SK-N-SH (cell line): Measurements from ENCODE around the gene PRRC2A. TPM values are rescaled to one million over a fixed set of nuclear protein-coding genes. Genes with fewer than 3 reads are reported as not detected.

Source experiments
- CTCF ChIA-PET: fragments of 300-600, 350-600 bp; formaldehyde crosslinking; extraction: SDS; loops from one replicate; lab custom pipeline; 2021; lab: Yijun Ruan, JAX
- POLR2A ChIA-PET: fragments of 350-600 bp; sonication (Branson Sonifier 250); formaldehyde crosslinking; extraction: SDS; loops from one replicate; lab custom pipeline; 2020; ENCODE audit warnings: antibody characterized with exemption, inconsistent platforms; lab: Yijun Ruan, JAX
- DNase-seq: peaks from one replicate; pipeline ENCODE4 v3.0.0; 2012
- H2AFZ ChIP-seq: fragments of 200-600 bp; sonication (generic); 2 replicates; pipeline ENCODE4 v1.8.1; 2016; ENCODE audit warnings: antibody characterized with exemption, mild to moderate bottlenecking, low read depth
- H3F3A ChIP-seq: fragments of 200-600 bp; sonication (generic); replicated peaks from 2 replicates; pipeline ENCODE3; 2016; ENCODE audit warnings: antibody characterized with exemption, mild to moderate bottlenecking; ENCODE audit not compliant: insufficient read depth
- H3K27ac ChIP-seq, 2 experiments: fragments of 200-500 bp in 1 of 2; fragments of 200-600 bp in 1 of 2; sonication (Bioruptor generic) in 1 of 2; sonication (generic), shearing (Covaris generic) in 1 of 2; 2 replicates each; pipeline versions ENCODE4 v1.5.1 to v1.6.1; 2014 to 2016; ENCODE audit warnings: low read depth in 2 of 2, inconsistent platforms in 1 of 2, low read length in 1 of 2, mild to moderate bottlenecking in 1 of 2, mixed read lengths in 1 of 2
- H3K27me3 ChIP-seq: fragments of 200-600 bp; sonication (generic), shearing (Covaris generic); 2 replicates; pipeline ENCODE4 v1.6.1; 2016; ENCODE audit warnings: mixed run types; ENCODE audit not compliant: insufficient read depth
- H3K36me3 ChIP-seq, 2 experiments: fragments of 200-500 bp in 1 of 2; fragments of 200-600 bp in 1 of 2; sonication (Bioruptor generic) in 1 of 2; sonication (generic) in 1 of 2; replicated peaks in 1 of 2; 2 replicates each; pipeline versions ENCODE3 to v1.5.1; 2014 to 2016; ENCODE audit warnings: low read length in 1 of 2, mild to moderate bottlenecking in 1 of 2; ENCODE audit not compliant: insufficient read depth in 2 of 2, control insufficient read depth in 1 of 2
- H3K4me1 ChIP-seq, 2 experiments: fragments of 200-500 bp in 1 of 2; fragments of 200-600 bp in 1 of 2; sonication (Bioruptor generic) in 1 of 2; sonication (generic), shearing (Covaris generic) in 1 of 2; 2 replicates each; pipeline versions ENCODE4 v1.5.1 to v1.6.1; 2014 to 2016; ENCODE audit warnings: low read depth in 1 of 2, low read length in 1 of 2, mixed run types in 1 of 2; ENCODE audit not compliant: insufficient read depth in 2 of 2, control insufficient read depth in 1 of 2
- H3K4me2 ChIP-seq: fragments of 200-600 bp; sonication (generic), shearing (Covaris generic); 2 replicates; pipeline ENCODE4 v1.6.1; 2017; ENCODE audit warnings: mixed run types
- H3K4me3 ChIP-seq, 2 experiments: fragments of 200-500 bp in 1 of 2; fragments of 200-600 bp in 1 of 2; sonication (Bioruptor generic) in 1 of 2; sonication (generic), shearing (Covaris generic) in 1 of 2; 2 replicates each; pipeline versions ENCODE4 v1.5.1 to v1.8.1; 2014 to 2016; ENCODE audit warnings: low read depth in 2 of 2, inconsistent platforms in 1 of 2, low read length in 1 of 2, mild to moderate bottlenecking in 1 of 2, mixed read lengths in 1 of 2, moderate library complexity in 1 of 2
- H3K79me2 ChIP-seq: fragments of 200-600 bp; sonication (generic); 2 replicates; pipeline ENCODE4 v1.8.1; 2017; ENCODE audit warnings: mild to moderate bottlenecking; ENCODE audit not compliant: insufficient read depth
- H3K9ac ChIP-seq: fragments of 200-600 bp; sonication (generic); 2 replicates; pipeline ENCODE4 v1.6.1; 2017; ENCODE audit warnings: mixed run types
- H3K9me2 ChIP-seq: fragments of 200-600 bp; sonication (generic); 2 replicates; pipeline ENCODE4 v1.6.1; 2017; ENCODE audit warnings: mixed run types
- H3K9me3 ChIP-seq: fragments of 200-600 bp; sonication (generic); 2 replicates; pipeline ENCODE4 v1.6.1; 2017; ENCODE audit warnings: mixed run types, mild to moderate bottlenecking, moderate library complexity
- H4K20me1 ChIP-seq: fragments of 200-600 bp; sonication (generic); 2 replicates; pipeline ENCODE4 v1.6.1; 2017; ENCODE audit warnings: mild to moderate bottlenecking, mixed run types; ENCODE audit not compliant: insufficient read depth
- CTCF ChIP-seq: fragments of 200-600 bp; sonication (generic); IDR thresholded peaks from 2 replicates; pipeline ENCODE4 v1.6.1; 2017; ENCODE audit warnings: antibody characterized with exemption, mild to moderate bottlenecking, moderate library complexity
- ELF1 ChIP-seq: IDR thresholded peaks from 2 replicates; pipeline ENCODE4 v1.4.0; 2012
- EP300 ChIP-seq, 2 experiments: IDR thresholded peaks; 2 replicates each; pipeline versions ENCODE4 v1.4.0 to v1.6.1; 2012; ENCODE audit warnings: borderline replicate concordance in 1 of 2, low read depth in 1 of 2, low read length in 1 of 2
- FOSL2 ChIP-seq: IDR thresholded peaks from 2 replicates; pipeline ENCODE4 v1.4.0; 2012; ENCODE audit warnings: low read depth, mild to moderate bottlenecking, moderate library complexity, borderline replicate concordance
- FOXM1 ChIP-seq: IDR thresholded peaks from 2 replicates; pipeline ENCODE4 v1.4.0; 2012; ENCODE audit warnings: low read depth, mild to moderate bottlenecking
- GABPA ChIP-seq: IDR thresholded peaks from 2 replicates; pipeline ENCODE4 v1.4.0; 2012; ENCODE audit warnings: low read depth, mild to moderate bottlenecking
- GATA2 ChIP-seq: sonication (generic); formaldehyde crosslinking; IDR thresholded peaks from 2 replicates; pipeline ENCODE4 v1.5.0; 2020; ENCODE audit warnings: mild to moderate bottlenecking, missing genetic modification reagents
- MAX ChIP-seq: IDR thresholded peaks from 2 replicates; pipeline ENCODE4 v1.4.0; 2012; ENCODE audit warnings: low read depth
- MEF2A ChIP-seq: IDR thresholded peaks from 2 replicates; pipeline ENCODE4 v1.4.0; 2012; ENCODE audit warnings: low read depth, borderline replicate concordance
- MXI1 ChIP-seq: IDR thresholded peaks from 2 replicates; pipeline ENCODE4 v1.6.1; 2012; ENCODE audit warnings: mild to moderate bottlenecking, low read depth, low read length, improper control_type of control experiment
- NRF1 ChIP-seq: IDR thresholded peaks from 2 replicates; pipeline ENCODE4 v1.6.1; 2012; ENCODE audit warnings: low read depth, mild to moderate bottlenecking, low read length
- PBX3 ChIP-seq: IDR thresholded peaks from 2 replicates; pipeline ENCODE4; 2012
- POLR2AphosphoS5 ChIP-seq: IDR thresholded peaks from 2 replicates; pipeline ENCODE4 v1.6.1; 2012; ENCODE audit warnings: low read depth, low read length
- RAD21 ChIP-seq: IDR thresholded peaks from 2 replicates; pipeline ENCODE4 v1.6.1; 2012; ENCODE audit warnings: mild to moderate bottlenecking, low read length
- RFX5 ChIP-seq: IDR thresholded peaks from 2 replicates; pipeline ENCODE4 v1.6.1; 2012; ENCODE audit warnings: mild to moderate bottlenecking, improper control_type of control experiment, low read length
- SIN3A ChIP-seq: IDR thresholded peaks from 2 replicates; pipeline ENCODE4 v1.6.1; 2012; ENCODE audit warnings: low read depth, mild to moderate bottlenecking, low read length, moderate library complexity, borderline replicate concordance
- SMC3 ChIP-seq: IDR thresholded peaks from 2 replicates; pipeline ENCODE4 v1.6.1; 2012; ENCODE audit warnings: low read depth, low read length, improper control_type of control experiment
- TAF1 ChIP-seq: IDR thresholded peaks from 2 replicates; pipeline ENCODE4 v1.6.1; 2012; ENCODE audit warnings: low read depth, mild to moderate bottlenecking, low read length, moderate library complexity, borderline replicate concordance
- TCF12 ChIP-seq: IDR thresholded peaks from 2 replicates; pipeline ENCODE4 v1.4.0; 2012
- YY1 ChIP-seq: IDR thresholded peaks from 2 replicates; pipeline ENCODE4 v1.4.0; 2012; ENCODE audit warnings: low read depth, mild to moderate bottlenecking
- WGBS: methylation state at CpG from one replicate; pipeline ENCODE4 v1.1.6; 2017; ENCODE audit warnings: low lambda C conversion rate; 5-methylcytosine and 5-hydroxymethylcytosine counted together
- polyA plus RNA-seq, 3 experiments: library from polyadenylated mRNA; depleted of rRNA; stranded (reverse); fragments of >200 nt; gene quantifications; 2 replicates each; pipeline ENCODE4 v1.2.3, GENCODE V29; 2012
- TF ChIP-seq, protein P1 (sequence below): fragments of 150-350 bp; IDR thresholded peaks from 2 replicates; pipeline ENCODE4 v1.6.1; 2016; ENCODE audit warnings: mild to moderate bottlenecking, low read depth, low read length

The PRRC2A gene
- polyA plus RNA-seq, 1 of the 3 experiments (the other 2 are of a cell fraction) = 76.1 TPM

DNA sequence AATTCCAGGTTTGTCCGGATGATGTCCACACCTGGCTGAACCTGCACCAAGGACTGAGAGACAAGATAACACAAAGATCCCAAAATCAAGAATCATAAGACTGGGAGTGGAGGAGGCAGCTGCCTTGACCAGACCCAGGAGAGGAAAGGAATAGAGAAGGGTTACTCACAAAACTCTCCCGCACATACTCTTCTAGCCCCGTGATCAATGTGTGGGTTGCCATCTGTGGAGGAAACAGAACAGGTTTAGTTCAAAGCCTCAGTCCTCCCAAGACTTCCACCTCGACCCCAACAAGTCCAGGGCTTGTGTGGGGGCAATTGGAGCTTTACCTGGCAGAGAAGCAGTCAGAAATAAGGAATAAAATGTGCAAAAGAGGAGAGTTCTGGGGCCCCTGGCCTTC is 20.9 kb downstream of the PRRC2A start:
- Histone ChIP-seq H3K36me3 (peaks cover 37 to 88% of the 10 kb centered on the region in 2 experiments), H2AFZ (no peak overlapping the region), H4K20me1 (no peaks in the 10 kb centered on the region), H3K9me3 (no peaks in the 10 kb centered on the region), H3K9ac (no peak overlapping the region), H3K27me3 (no peaks in the 10 kb centered on the region), H3K9me2 (no peaks in the 10 kb centered on the region), H3K4me2 (no peak overlapping the region), H3F3A (peaks cover 43% of the 10 kb centered on the region), H3K27ac (no peak overlapping the region), H3K4me3 (no peak overlapping the region), H3K79me2 (peaks cover 4% of the 10 kb centered on the region; the same call in 1 of the 2 replicates), H3K4me1 (no peaks in the 10 kb centered on the region)
- ChIA-PET CTCF (interaction anchor here (1.1 kb wide), 1 partner anchor 67 kb away, joined by 3 read pairs; no protein-coding TSS in a partner anchor), POLR2A (interaction anchor here (1.0 kb wide), 1 partner anchor 15 kb away, joined by 3 read pairs; no protein-coding TSS in a partner anchor)
- TF ChIP-seq EP300 (IDR thresholded peaks at IDR 0.05; ENCODE audit: borderline replicate concordance in 1 of 2, low read depth in 1 of 2, low read length in 1 of 2) (no peak), TAF1 (no peak), RAD21 (no peak), POLR2AphosphoS5 (no peak), MAX (no peak), FOSL2 (no peak), MXI1 (no peak), NRF1 (no peak), ELF1 (no peak), YY1 (no peak), GATA2 (CRISPR knock-in tag) (no peak), MEF2A (no peak)
- TF ChIP-seq, protein P1, sequence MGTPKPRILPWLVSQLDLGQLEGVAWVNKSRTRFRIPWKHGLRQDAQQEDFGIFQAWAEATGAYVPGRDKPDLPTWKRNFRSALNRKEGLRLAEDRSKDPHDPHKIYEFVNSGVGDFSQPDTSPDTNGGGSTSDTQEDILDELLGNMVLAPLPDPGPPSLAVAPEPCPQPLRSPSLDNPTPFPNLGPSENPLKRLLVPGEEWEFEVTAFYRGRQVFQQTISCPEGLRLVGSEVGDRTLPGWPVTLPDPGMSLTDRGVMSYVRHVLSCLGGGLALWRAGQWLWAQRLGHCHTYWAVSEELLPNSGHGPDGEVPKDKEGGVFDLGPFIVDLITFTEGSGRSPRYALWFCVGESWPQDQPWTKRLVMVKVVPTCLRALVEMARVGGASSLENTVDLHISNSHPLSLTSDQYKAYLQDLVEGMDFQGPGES = no peak
- WGBS = 95% methylated on average over 4 of the region's 4 CpGs
- DNase-seq = no peak

DNA sequence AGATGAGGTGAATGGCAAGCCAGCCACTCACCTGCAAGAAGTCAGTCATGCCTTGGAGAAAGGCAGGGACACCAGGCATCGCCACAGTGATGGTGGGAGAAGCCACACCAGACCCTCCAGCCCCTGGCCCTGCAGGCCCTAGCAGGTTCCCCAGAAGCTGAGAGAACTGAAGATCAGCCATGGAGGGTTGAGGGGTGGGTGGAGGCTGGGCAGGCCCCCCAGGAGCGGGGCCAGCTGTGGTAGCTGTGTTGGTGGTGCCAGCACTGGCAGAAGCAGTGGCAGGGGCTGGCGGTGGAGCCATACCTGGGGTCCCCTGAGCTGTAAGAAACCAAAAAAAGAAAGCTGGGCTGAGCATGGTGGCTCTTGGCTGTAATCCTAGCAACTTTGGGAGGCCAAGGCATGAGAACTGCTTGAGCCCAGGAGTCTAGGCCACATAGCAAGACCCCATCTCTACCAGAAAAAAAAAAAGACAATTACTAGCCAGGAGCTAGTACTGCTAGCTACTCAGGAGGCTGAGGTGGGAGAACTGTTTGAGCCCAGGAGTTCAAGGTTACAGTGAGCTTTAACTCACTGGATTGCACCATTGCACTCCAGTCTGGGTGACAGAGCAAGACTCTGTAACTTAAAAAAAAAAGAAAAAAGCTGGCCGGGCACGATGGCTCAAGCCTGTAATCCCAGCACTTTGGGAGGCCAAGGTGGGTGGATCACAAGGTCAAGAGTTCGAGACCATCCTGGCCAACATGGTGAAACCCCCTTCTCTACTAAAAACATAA is 22.5 kb downstream of the PRRC2A start:
- no peak for DNase-seq
- Histone ChIP-seq H3K4me3 (no peak overlapping the region), H3K9me3 (no peaks in the 10 kb centered on the region), H3K27me3 (no peaks in the 10 kb centered on the region), H3K36me3 (peaks cover 46 to 84% of the 10 kb centered on the region in 2 experiments), H3K4me2 (no peak overlapping the region), H3K27ac (no peak overlapping the region), H4K20me1 (no peaks in the 10 kb centered on the region), H3F3A (peaks cover 31% of the 10 kb centered on the region), H2AFZ (no peak overlapping the region), H3K79me2 (peaks cover 4% of the 10 kb centered on the region; the same call in 1 of the 2 replicates), H3K4me1 (no peaks in the 10 kb centered on the region), H3K9me2 (no peaks in the 10 kb centered on the region), H3K9ac (no peak overlapping the region)
- ChIA-PET CTCF (interaction anchor here (0.9 to 1.4 kb wide), 4 partner anchors 10 to 97 kb away, joined by 3 to 5 read pairs (median 4); partner anchors contain the start of genes ATP6V1G2 and GPANK1), POLR2A (interaction anchor here (2.2 kb wide), 1 partner anchor 9 kb away, joined by 11 read pairs; no protein-coding TSS in a partner anchor)
- 90% methylated on average over 5 of the region's 6 CpGs for WGBS
- TF ChIP-seq GATA2 (CRISPR knock-in tag) = no peak
- TF ChIP-seq PBX3 = no peak
- no peak for TF ChIP-seq SIN3A
- TF ChIP-seq NRF1 = no peak
- no peak for TF ChIP-seq SMC3
- no peak for TF ChIP-seq ELF1
- no peak for TF ChIP-seq GABPA
- no peak for TF ChIP-seq MXI1
- no peak for TF ChIP-seq MAX
- no peak for TF ChIP-seq MEF2A
- no peak for TF ChIP-seq TCF12
- no peak for TF ChIP-seq FOXM1
- TF ChIP-seq RFX5 = no peak
- TF ChIP-seq CTCF = no peak
- TF ChIP-seq, protein P1 = no peak
